A549 (cell line): ENCODE results near the gene PLIN1.

Experiments
- CTCF ChIP-seq: fragments of >200 bp; sonication (Bioruptor Twin); formaldehyde crosslinking; IDR thresholded peaks from 3 replicates; pipeline ENCODE4 v1.5.1; 2016
- KDM1A ChIP-seq: fragments of 200-600 bp; sonication (generic); IDR thresholded peaks from 2 replicates; pipeline ENCODE4 v1.6.1; 2016; ENCODE audit warnings: low read depth, mild to moderate bottlenecking
- MAX ChIP-seq: IDR thresholded peaks from 2 replicates; pipeline ENCODE4 v1.6.1; 2012
- NFE2L2 ChIP-seq: fragments of 150-350 bp; conservative IDR thresholded peaks from 2 replicates; pipeline ENCODE4 v1.6.1; 2014; ENCODE audit warnings: low read length
- POLR2A ChIP-seq: IDR thresholded peaks from 2 replicates; pipeline ENCODE4 v1.6.1; 2012; ENCODE audit warnings: mild to moderate bottlenecking, low read length
- RAD21 ChIP-seq, 2 experiments: fragments of >200 bp in 1 of 2; sonication (Bioruptor Twin) in 1 of 2; formaldehyde crosslinking in 1 of 2; IDR thresholded peaks in 1 of 2; conservative IDR thresholded peaks in 1 of 2; 2 replicates in 1 of 2; 3 replicates in 1 of 2; pipeline ENCODE4 v1.6.1; 2012 to 2018; ENCODE audit warnings: inconsistent platforms in 1 of 2
- RFX5 ChIP-seq: fragments of 450-650 bp; IDR thresholded peaks from 2 replicates; pipeline ENCODE4 v1.7.1; 2014; ENCODE audit warnings: antibody characterized with exemption, mild to moderate bottlenecking, moderate library complexity
- ZNF302 ChIP-seq: fragments of 250-450 bp; sonication (Bioruptor Pico); IDR thresholded peaks from 2 replicates; pipeline ENCODE4 v1.9.0; 2021; ENCODE audit warnings: inconsistent platforms, mild to moderate bottlenecking, moderate library complexity

- TF ChIP-seq CTCF (no peak), MAX (no peak), NFE2L2 (no peak), POLR2A (no peak), KDM1A (no peak), ZNF302 (CRISPR knock-in tag) (no peak), RAD21 (conservative IDR thresholded peaks at IDR 0.05 in 1 of 2, IDR thresholded peaks at IDR 0.05 in 1 of 2) (no peak), RFX5 (no peak)
Observed at GRCh38 chr15:89659295-89659694, 19.9 kb downstream of the PLIN1 start.
